ENCODE results near the gene RABGGTB.

- TF ChIP-seq CTCF (conservative IDR thresholded peaks at IDR 0.05; ENCODE audit: low read length), result no peak
- TF ChIP-seq EZH2phosphoT487 (IDR thresholded peaks at IDR 0.05; ENCODE audit: borderline replicate concordance), result no peak
These were observed 52.0 kb downstream of the RABGGTB start for GRCh38 chr1:75838079-75838478.

Measured in Loucy (cell line).